ENCODE data around the gene RPL39L.
A peak's percentile ranks its signal among the peaks of the same experiment; 100 is the strongest.

RPL39L gene

DNA sequence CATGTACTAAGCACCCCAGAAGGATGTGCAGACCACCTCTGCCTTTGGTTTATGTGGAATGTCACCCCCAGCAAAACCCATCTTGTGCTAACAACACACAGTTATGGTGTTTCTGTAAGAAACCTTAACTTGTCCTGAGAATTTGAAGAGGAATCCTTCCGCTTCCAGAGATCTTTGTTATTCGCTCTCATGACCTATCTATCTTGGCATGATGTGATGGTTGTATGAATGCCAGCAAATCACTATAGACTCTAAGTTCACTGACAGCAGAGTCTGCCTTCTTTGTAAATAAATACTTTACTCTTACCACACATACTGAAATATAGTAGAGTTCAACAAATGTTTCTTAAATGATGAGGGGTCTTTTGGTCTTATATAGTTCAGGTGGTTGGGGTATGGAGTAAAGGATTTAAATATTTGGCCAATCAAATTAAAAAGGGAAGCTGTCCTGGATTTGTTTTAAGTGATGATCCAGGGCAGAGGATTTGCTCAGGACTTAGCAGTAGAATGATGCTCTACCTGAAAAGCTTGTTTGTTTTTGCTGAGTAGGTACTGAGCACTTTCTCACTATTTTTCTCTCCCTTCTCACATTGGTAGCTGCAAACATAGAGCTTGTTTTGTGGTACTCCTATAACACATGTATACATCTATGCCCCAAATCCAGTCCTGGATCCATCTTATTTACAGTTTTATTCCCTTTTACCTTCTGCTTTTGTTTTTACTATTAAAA is 30.1 kb upstream of the RPL39L start:
- TF ChIP-seq SPI1 (IDR thresholded peaks at IDR 0.05; ENCODE audit: low read depth, low read length) (no peak), POU2F2 (IDR thresholded peaks at IDR 0.05; ENCODE audit: low read depth, low read length) (no peak), TAF1 (IDR thresholded peaks at IDR 0.05; ENCODE audit: low read depth, low read length) (no peak)
- no peak for FAIRE-seq
- no peak for DNase-seq (ENCODE audit: insufficient read length, low spot score)

- TF ChIP-seq TAF1 (IDR thresholded peaks at IDR 0.05; ENCODE audit: low read depth, low read length): no peak
- TF ChIP-seq PAX5 (IDR thresholded peaks at IDR 0.05; ENCODE audit: insufficient read depth, low read length, severe bottlenecking): no peak
- no peak for TF ChIP-seq POLR2AphosphoS5 (IDR thresholded peaks at IDR 0.05; ENCODE audit: low read depth, low read length)
- TF ChIP-seq POU2F2 (IDR thresholded peaks at IDR 0.05; ENCODE audit: low read depth, low read length): no peak
- no peak for TF ChIP-seq POLR2A (IDR thresholded peaks at IDR 0.05; ENCODE audit: low read depth, low read length)
- TF ChIP-seq SPI1 (IDR thresholded peaks at IDR 0.05; ENCODE audit: low read depth, low read length): no peak
- DNase-seq (ENCODE audit: insufficient read length, low spot score) (no peak), FAIRE-seq (no peak)
Observed at GRCh38 chr3:187167777-187168176, 28.5 kb upstream of the RPL39L start.

DNA sequence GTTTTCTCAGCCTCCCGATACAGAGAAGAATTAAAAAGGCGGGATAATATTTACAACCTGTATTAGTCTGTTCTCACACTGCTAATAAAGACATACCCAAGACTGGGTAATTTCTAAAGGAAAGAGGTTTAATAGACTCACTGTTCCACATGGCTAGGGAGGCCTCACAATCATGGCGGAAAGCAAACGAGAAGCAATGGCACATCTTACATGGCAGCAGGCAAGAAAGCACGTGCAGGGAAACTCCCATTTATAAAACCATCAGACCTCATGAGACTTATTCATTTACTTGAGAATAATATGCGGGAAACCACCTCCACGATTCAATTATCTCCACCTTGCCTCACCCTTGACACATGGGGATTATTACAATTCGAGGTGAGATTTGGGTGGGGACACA is 27.5 kb upstream of the RPL39L start:
- FAIRE-seq: no peak

DNA sequence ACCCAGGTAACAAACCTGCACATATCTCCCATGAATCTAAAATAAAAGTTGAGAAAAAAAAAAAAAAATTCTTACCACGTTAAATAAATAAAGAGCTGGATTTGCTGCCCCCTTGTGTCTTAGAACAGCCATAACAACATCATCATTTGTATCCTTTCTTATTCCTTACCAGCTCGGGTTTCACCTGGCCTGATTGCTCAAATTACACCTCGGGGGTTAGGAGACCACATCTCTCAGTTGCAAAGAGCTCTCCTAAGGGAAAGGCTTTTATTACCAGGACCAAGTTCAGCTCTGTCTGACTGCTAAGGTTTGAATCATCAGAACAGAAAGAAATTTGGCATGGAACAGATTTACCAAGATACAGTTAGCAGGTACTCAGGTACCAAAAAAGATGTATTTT is 25.8 kb upstream of the RPL39L start:
- no peak for DNase-seq (ENCODE audit: insufficient read length, low spot score)
- peak; percentile 79 for FAIRE-seq
- no peak for TF ChIP-seq PAX5 (IDR thresholded peaks at IDR 0.05; ENCODE audit: insufficient read depth, low read length, severe bottlenecking)

More for the DNA sequence above, 27.5 kb upstream of the RPL39L start:
- TF ChIP-seq POLR2AphosphoS5 (IDR thresholded peaks at IDR 0.05; ENCODE audit: low read depth, low read length) (no peak), TAF1 (IDR thresholded peaks at IDR 0.05; ENCODE audit: low read depth, low read length) (no peak), SPI1 (IDR thresholded peaks at IDR 0.05; ENCODE audit: low read depth, low read length) (no peak), POU2F2 (IDR thresholded peaks at IDR 0.05; ENCODE audit: low read depth, low read length) (no peak), POLR2A (IDR thresholded peaks at IDR 0.05; ENCODE audit: low read depth, low read length) (no peak), PAX5 (IDR thresholded peaks at IDR 0.05; ENCODE audit: insufficient read depth, low read length, severe bottlenecking) (no peak)
- no peak for DNase-seq (ENCODE audit: insufficient read length, low spot score)

DNA sequence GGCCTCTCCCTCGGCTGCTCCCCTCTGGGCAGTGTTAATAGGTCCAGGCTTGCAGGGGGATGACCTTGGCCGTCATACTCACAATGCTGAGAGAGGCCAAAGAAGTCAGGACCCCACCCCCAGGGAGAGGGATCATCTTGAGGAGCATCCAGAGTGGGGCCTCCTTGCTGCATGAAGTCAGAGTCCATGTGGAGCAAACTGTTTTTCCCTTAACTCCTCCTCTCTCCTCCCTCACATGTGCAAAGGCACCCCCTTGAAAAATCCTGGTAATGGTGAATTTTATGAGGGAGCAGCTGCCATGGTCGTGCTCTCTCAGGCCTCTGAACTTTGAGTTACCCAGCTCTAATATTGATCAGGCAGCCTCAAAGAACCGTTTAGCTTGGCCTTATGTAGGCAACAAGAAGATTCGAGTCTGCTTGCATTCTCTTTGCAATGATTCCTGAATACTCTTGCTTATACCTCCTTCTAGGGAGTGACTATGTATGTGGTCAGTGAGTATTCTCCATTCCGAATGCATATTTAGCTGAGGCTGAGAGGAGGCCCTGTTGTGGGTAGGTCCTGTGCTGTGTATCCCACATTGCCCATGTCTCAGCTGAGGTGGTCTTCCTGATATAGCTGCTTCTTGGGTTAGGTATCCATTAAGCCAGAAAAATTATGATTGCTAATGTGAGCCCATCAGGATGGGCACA is 23.1 kb upstream of the RPL39L start:
- no peak for DNase-seq (ENCODE audit: insufficient read length, low spot score)
- FAIRE-seq: no peak
- no peak for TF ChIP-seq SPI1 (IDR thresholded peaks at IDR 0.05; ENCODE audit: low read depth, low read length)
- no peak for TF ChIP-seq POLR2A (IDR thresholded peaks at IDR 0.05; ENCODE audit: low read depth, low read length)
- no peak for TF ChIP-seq TAF1 (IDR thresholded peaks at IDR 0.05; ENCODE audit: low read depth, low read length)
- no peak for TF ChIP-seq PAX5 (IDR thresholded peaks at IDR 0.05; ENCODE audit: insufficient read depth, low read length, severe bottlenecking)
- TF ChIP-seq POLR2AphosphoS5 (IDR thresholded peaks at IDR 0.05; ENCODE audit: low read depth, low read length): no peak
- no peak for TF ChIP-seq POU2F2 (IDR thresholded peaks at IDR 0.05; ENCODE audit: low read depth, low read length)

GRCh38 chr3:187161556-187161955 is 22.3 kb upstream of the RPL39L start:
- no peak for TF ChIP-seq POU2F2 (IDR thresholded peaks at IDR 0.05; ENCODE audit: low read depth, low read length)
- TF ChIP-seq TAF1 (IDR thresholded peaks at IDR 0.05; ENCODE audit: low read depth, low read length): no peak
- TF ChIP-seq POLR2AphosphoS5 (IDR thresholded peaks at IDR 0.05; ENCODE audit: low read depth, low read length): no peak
- TF ChIP-seq SPI1 (IDR thresholded peaks at IDR 0.05; ENCODE audit: low read depth, low read length): no peak
- TF ChIP-seq POLR2A (IDR thresholded peaks at IDR 0.05; ENCODE audit: low read depth, low read length): no peak
- no peak for TF ChIP-seq PAX5 (IDR thresholded peaks at IDR 0.05; ENCODE audit: insufficient read depth, low read length, severe bottlenecking)
- DNase-seq (ENCODE audit: insufficient read length, low spot score): no peak
- FAIRE-seq: no peak

GRCh38 chr3:187150599-187150998 is 11.3 kb upstream of the RPL39L start:
- TF ChIP-seq TAF1 (IDR thresholded peaks at IDR 0.05; ENCODE audit: low read depth, low read length) (no peak), SPI1 (IDR thresholded peaks at IDR 0.05; ENCODE audit: low read depth, low read length) (no peak), POLR2AphosphoS5 (IDR thresholded peaks at IDR 0.05; ENCODE audit: low read depth, low read length) (no peak), POLR2A (IDR thresholded peaks at IDR 0.05; ENCODE audit: low read depth, low read length) (no peak), POU2F2 (IDR thresholded peaks at IDR 0.05; ENCODE audit: low read depth, low read length) (no peak), PAX5 (IDR thresholded peaks at IDR 0.05; ENCODE audit: insufficient read depth, low read length, severe bottlenecking) (no peak)
- DNase-seq (ENCODE audit: insufficient read length, low spot score): no peak
- FAIRE-seq: no peak

DNA sequence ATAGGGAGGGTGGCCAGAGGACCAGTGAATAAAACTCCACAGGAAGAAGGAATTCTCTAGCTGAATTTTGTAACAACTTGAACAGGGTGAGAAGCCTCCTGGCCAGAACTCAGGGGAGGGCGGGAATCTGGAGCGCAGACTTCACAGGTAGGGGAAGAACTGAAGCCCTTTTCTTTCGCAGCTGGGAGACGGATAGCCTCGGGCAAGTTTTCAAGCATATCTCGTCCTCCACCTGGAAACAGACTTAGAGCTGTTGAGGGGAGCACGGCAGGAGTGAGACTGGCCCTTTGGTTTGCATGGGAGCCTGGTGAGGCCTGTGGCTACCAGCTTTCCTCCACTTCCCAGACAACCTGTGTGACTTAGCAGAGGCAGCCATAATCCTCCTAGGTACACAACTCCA is 10.9 kb upstream of the RPL39L start:
- DNase-seq (ENCODE audit: insufficient read length, low spot score): no peak
- no peak for FAIRE-seq
- no peak for TF ChIP-seq TAF1 (IDR thresholded peaks at IDR 0.05; ENCODE audit: low read depth, low read length)
- TF ChIP-seq PAX5 (IDR thresholded peaks at IDR 0.05; ENCODE audit: insufficient read depth, low read length, severe bottlenecking): no peak
- TF ChIP-seq POLR2A (IDR thresholded peaks at IDR 0.05; ENCODE audit: low read depth, low read length): no peak
- TF ChIP-seq SPI1 (IDR thresholded peaks at IDR 0.05; ENCODE audit: low read depth, low read length): no peak
- no peak for TF ChIP-seq POLR2AphosphoS5 (IDR thresholded peaks at IDR 0.05; ENCODE audit: low read depth, low read length)
- TF ChIP-seq POU2F2 (IDR thresholded peaks at IDR 0.05; ENCODE audit: low read depth, low read length): no peak

- TF ChIP-seq POLR2AphosphoS5 (IDR thresholded peaks at IDR 0.05; ENCODE audit: low read depth, low read length): no peak
- no peak for TF ChIP-seq SPI1 (IDR thresholded peaks at IDR 0.05; ENCODE audit: low read depth, low read length)
- no peak for TF ChIP-seq PAX5 (IDR thresholded peaks at IDR 0.05; ENCODE audit: insufficient read depth, low read length, severe bottlenecking)
- no peak for TF ChIP-seq POLR2A (IDR thresholded peaks at IDR 0.05; ENCODE audit: low read depth, low read length)
- no peak for TF ChIP-seq POU2F2 (IDR thresholded peaks at IDR 0.05; ENCODE audit: low read depth, low read length)
- TF ChIP-seq TAF1 (IDR thresholded peaks at IDR 0.05; ENCODE audit: low read depth, low read length): no peak
- FAIRE-seq (no peak), DNase-seq (ENCODE audit: insufficient read length, low spot score) (no peak)
Observed at GRCh38 chr3:187146389-187146788, 7.1 kb upstream of the RPL39L start.
